Upper lobe of right lung (tissue), 1 donor: ENCODE data around the gene RTEL1. TPM values are rescaled to one million over a fixed set of nuclear protein-coding genes. Genes with fewer than 3 reads are reported as not detected.

ENCODE experiments used
- ATAC-seq: fragments of 200-7000 bp; cut with Tn5 transposase; one replicate; pipeline ENCODE4 v1.9.1; 2020; ENCODE audit warnings: mild to moderate bottlenecking, moderate library complexity
- DNase-seq: peaks from one replicate; pipeline ENCODE4 v3.0.0-alpha.2; 2020
- H3K27ac ChIP-seq: fragments of 200-600 bp; one replicate; pipeline ENCODE4 v1.8.0; 2022
- H3K27me3 ChIP-seq: fragments of 200-600 bp; one replicate; pipeline ENCODE4 v1.8.0; 2022; ENCODE audit warnings: mild to moderate bottlenecking
- H3K36me3 ChIP-seq: fragments of 200-600 bp; one replicate; pipeline ENCODE4 v1.8.0; 2022
- H3K4me1 ChIP-seq: fragments of 200-600 bp; one replicate; pipeline ENCODE4 v1.8.0; 2022
- H3K4me3 ChIP-seq: fragments of 200-600 bp; one replicate; pipeline ENCODE4 v1.8.0; 2022; ENCODE audit warnings: mild to moderate bottlenecking
- H3K9me3 ChIP-seq: fragments of 200-600 bp; one replicate; pipeline ENCODE4 v1.8.0; 2022
- CTCF ChIP-seq: fragments of 200-600 bp; IDR thresholded peaks from one replicate; pipeline ENCODE4 v1.8.0; 2022; ENCODE audit warnings: antibody characterized with exemption
- intact Hi-C: fragments of 100-400 bp; cut with DNase I; formaldehyde crosslinking; loops from one replicate; pipeline ENCODE4 v1.11.0; 2022
- total RNA-seq: library from RNA; stranded (reverse); fragmentation: NEBNext Ultra II Directional; extraction: Animal tissue kit (Norgen Biotek cat#: 25700); gene quantifications from one replicate; pipeline ENCODE4 v1.2.1, GENCODE V29; 2021
- donor health status: DM: no; HTN: yes; CAD: no; lungs with severe emphysema.

RTEL1 gene
- total RNA-seq, 1 donor from 2014 or later: 26.7 TPM

- Histone ChIP-seq H3K27me3 (no peaks in the 10 kb centered on the region), H3K4me3 (no peak overlapping the region), H3K4me1 (peaks cover 16% of the 10 kb centered on the region), H3K9me3 (no peaks in the 10 kb centered on the region), H3K27ac (no peak overlapping the region), H3K36me3 (peaks cover 27% of the 10 kb centered on the region)
- DNase-seq (no peak), ATAC-seq (no peak)
- TF ChIP-seq CTCF: no peak
- intact Hi-C loops: no loop called here
Observed at GRCh38 chr20:63733579-63734081, 75.5 kb downstream of the RTEL1 start.

GRCh38 chr20:63734111-63734945 lies 76.2 kb downstream of the RTEL1 start:
- Histone ChIP-seq H3K9me3 (no peaks in the 10 kb centered on the region), H3K27me3 (no peaks in the 10 kb centered on the region), H3K4me1 (peaks cover 19% of the 10 kb centered on the region), H3K36me3 (peaks cover 27% of the 10 kb centered on the region), H3K4me3 (no peak overlapping the region), H3K27ac (no peak overlapping the region)
- intact Hi-C loops: no loop called here
- TF ChIP-seq CTCF: no peak
- no peak for ATAC-seq
- no peak for DNase-seq

- no peak overlapping the region for H3K4me3 ChIP-seq
- no peak overlapping the region for H3K27ac ChIP-seq
- H3K36me3 ChIP-seq: peaks cover 27% of the 10 kb centered on the region
- peaks cover 19% of the 10 kb centered on the region for H3K4me1 ChIP-seq
- H3K9me3 ChIP-seq: no peaks in the 10 kb centered on the region
- intact Hi-C loops: no loop called here
- H3K27me3 ChIP-seq: no peaks in the 10 kb centered on the region
- DNase-seq (no peak), ATAC-seq (no peak)
- TF ChIP-seq CTCF: no peak
Observed at GRCh38 chr20:63734946-63735858, 77.1 kb downstream of the RTEL1 start.

- H3K4me3 ChIP-seq: peak within 1 kb of the TSS; percentile 61
- peaks cover 27% of the 10 kb centered on the region for H3K36me3 ChIP-seq
- DNase-seq (peak; percentile 69), ATAC-seq (no peak)
- H3K27ac ChIP-seq: peak within 1 kb of the TSS; percentile 30
- H3K27me3 ChIP-seq: no peaks in the 10 kb centered on the region
- TF ChIP-seq CTCF: no peak
- H3K4me1 ChIP-seq: peaks cover 22% of the 10 kb centered on the region
- H3K9me3 ChIP-seq: no peaks in the 10 kb centered on the region
- intact Hi-C loops: no loop called here
Observed at GRCh38 chr20:63735859-63736718, 78.0 kb downstream of the RTEL1 start, which contains the start of gene LIME1. Gene LIME1 (plus strand): TSS chr20:63736664. CDS start chr20:63737550, 886 bp downstream.
